Body of pancreas (tissue), 4 donors: ENCODE data around the gene AFG3L2.

Experiments used
- CTCF ChIP-seq, 7 experiments: fragments of 450-650 bp in 4 of 7; fragments of 200-600 bp in 3 of 7; sonication (generic) in 3 of 7; IDR thresholded peaks; one replicate each; pipeline ENCODE4 v1.5.1; 2016 to 2019; ENCODE audit warnings: antibody characterized with exemption in 7 of 7
- POLR2A ChIP-seq, 3 donors: fragments of 450-650 bp; IDR thresholded peaks; one replicate each; pipeline ENCODE4 v1.6.1; 2016; ENCODE audit warnings: antibody characterized with exemption in 3 of 3, mild to moderate bottlenecking in 2 of 3

- TF ChIP-seq POLR2A (IDR thresholded peaks at IDR 0.05) (no peak), CTCF (IDR thresholded peaks at IDR 0.05) (no peak)
Observed at GRCh38 chr18:12293831-12294230, 83.2 kb downstream of the AFG3L2 start.
